OCI-LY1 (cell line): ENCODE measurements around the gene DBNL.

ENCODE experiments used
- H2AFZ ChIP-seq: fragments of 200-600 bp; sonication (generic), shearing (Covaris generic); 2 replicates; pipeline ENCODE4 v1.6.0; 2014; ENCODE audit warnings: antibody characterized with exemption, mild to moderate bottlenecking, low read length
- H3F3A ChIP-seq: fragments of 200-600 bp; sonication (generic), shearing (Covaris generic); 2 replicates; pipeline ENCODE4 v1.6.0; 2014; ENCODE audit warnings: mild to moderate bottlenecking, antibody characterized with exemption, low read length, moderate library complexity; ENCODE audit not compliant: insufficient read depth
- H3K27ac ChIP-seq: fragments of 200-600 bp; sonication (generic); 2 replicates; pipeline ENCODE4 v1.5.1; 2014; ENCODE audit warnings: low read length, mixed run types, mild to moderate bottlenecking, low read depth; ENCODE audit not compliant: poor library complexity, severe bottlenecking
- H3K27me3 ChIP-seq: fragments of 200-600 bp; sonication (generic); 2 replicates; pipeline ENCODE4 v1.6.0; 2014; ENCODE audit warnings: antibody characterized with exemption, mild to moderate bottlenecking, low read length, moderate library complexity; ENCODE audit not compliant: insufficient read depth
- H3K36me3 ChIP-seq: fragments of 200-600 bp; sonication (generic); 2 replicates; pipeline ENCODE4 v1.6.1; 2014; ENCODE audit warnings: mild to moderate bottlenecking, antibody characterized with exemption, low read length, moderate library complexity, mixed read lengths; ENCODE audit not compliant: insufficient read depth
- H3K4me1 ChIP-seq: fragments of 200-600 bp; sonication (generic); 2 replicates; pipeline ENCODE4 v1.5.1; 2014; ENCODE audit warnings: mild to moderate bottlenecking, low read length, moderate library complexity; ENCODE audit not compliant: insufficient read depth, severe bottlenecking
- H3K4me2 ChIP-seq: fragments of 200-600 bp; sonication (generic), shearing (Covaris generic); 2 replicates; pipeline ENCODE4 v1.6.1; 2014; ENCODE audit warnings: low read length
- H3K4me3 ChIP-seq: fragments of 200-600 bp; sonication (generic); 2 replicates; pipeline ENCODE4 v1.5.1; 2014; ENCODE audit warnings: low read length, low read depth, mild to moderate bottlenecking, mixed read lengths; ENCODE audit not compliant: poor library complexity, severe bottlenecking
- H3K79me2 ChIP-seq: fragments of 200-600 bp; shearing (Covaris generic); 2 replicates; pipeline ENCODE4 v1.6.1; 2016; ENCODE audit warnings: mixed run types, low read length, mixed read lengths; ENCODE audit not compliant: insufficient read depth
- H3K9ac ChIP-seq: fragments of 200-600 bp; sonication (generic), shearing (Covaris generic); 2 replicates; pipeline ENCODE4 v1.6.1; 2014; ENCODE audit warnings: mild to moderate bottlenecking, low read length, mixed read lengths
- H3K9me2 ChIP-seq: fragments of 200-600 bp; sonication (generic), shearing (Covaris generic); 2 replicates; pipeline ENCODE4 v1.6.1; 2014; ENCODE audit warnings: low read depth, mild to moderate bottlenecking, low read length, mixed read lengths
- H3K9me3 ChIP-seq: fragments of 200-600 bp; shearing (Covaris generic); 2 replicates; pipeline ENCODE4 v1.6.1; 2014; ENCODE audit warnings: low read length, mixed read lengths
- H4K20me1 ChIP-seq: fragments of 200-600 bp; sonication (generic), shearing (Covaris generic); 2 replicates; pipeline ENCODE4 v1.6.0; 2016; ENCODE audit warnings: mild to moderate bottlenecking, low read length; ENCODE audit not compliant: insufficient read depth
- EZH2 ChIP-seq: fragments of 200-600 bp; sonication (generic), shearing (Covaris generic); IDR thresholded peaks from 2 replicates; pipeline ENCODE4 v1.8.0; 2017; ENCODE audit warnings: borderline replicate concordance, mixed run types, mild to moderate bottlenecking, antibody characterized with exemption, low read length, moderate library complexity, mixed read lengths
- TF ChIP-seq, protein P1 (sequence below): fragments of 200-600 bp; sonication (generic), shearing (Covaris generic); IDR thresholded peaks from 2 replicates; pipeline ENCODE4 v1.5.1; 2017; ENCODE audit warnings: mild to moderate bottlenecking, antibody characterized with exemption, low read length, moderate library complexity, mixed read lengths

Gene DBNL

DNA sequence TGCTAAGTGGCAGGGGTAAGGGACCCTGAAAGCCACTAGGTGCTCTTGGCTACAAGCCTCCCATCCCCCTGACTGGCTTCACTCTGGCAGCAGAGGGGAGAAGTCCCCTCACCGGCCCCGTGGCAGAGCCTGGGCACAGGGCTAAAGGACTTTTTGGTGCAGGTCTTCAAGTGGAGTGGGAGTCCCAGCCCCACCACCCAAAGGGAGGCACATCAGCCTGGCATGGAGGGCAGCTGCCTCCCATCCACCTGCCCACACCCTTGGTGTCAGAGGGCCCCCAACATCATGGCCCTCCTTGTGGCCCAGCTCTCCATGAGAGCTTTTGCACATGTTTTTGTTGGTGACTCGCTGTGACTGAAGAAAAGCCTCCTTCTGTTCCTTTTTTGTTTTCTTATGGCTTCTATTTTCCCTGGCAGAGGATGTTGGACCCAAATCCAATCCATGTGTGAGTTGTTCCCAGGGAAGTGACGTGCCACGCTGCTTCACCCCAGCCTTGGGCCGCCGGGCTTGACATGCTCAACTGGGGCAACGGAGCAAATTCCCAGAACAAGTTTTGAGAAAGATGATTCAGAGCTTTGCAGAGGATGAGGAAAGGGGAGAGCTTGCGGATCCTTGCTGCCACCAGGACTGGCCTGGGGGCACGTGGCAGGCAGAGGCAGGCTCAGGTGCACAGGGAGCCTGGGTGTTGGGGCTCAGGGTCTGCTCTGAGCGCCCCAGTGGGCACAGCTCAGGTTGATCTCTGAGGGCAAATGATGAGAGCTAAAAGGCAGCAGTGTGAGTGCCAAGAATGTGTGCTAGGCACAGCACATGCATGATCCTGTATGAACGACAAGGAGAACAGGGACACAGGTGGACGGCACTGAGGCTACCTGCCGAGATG lies 57.7 kb downstream of the DBNL start:
- Histone ChIP-seq H3K4me2 (peak overlapping the region; percentile 34; the same call in 1 of the 2 replicates), H3K4me1 (peaks cover 65% of the 10 kb centered on the region)

GRCh38 chr7:44102846-44103565 lies 58.5 kb downstream of the DBNL start:
- Histone ChIP-seq H3K27ac (peak overlapping the region; percentile 96), H3K4me1 (peaks cover 57% of the 10 kb centered on the region), H3K4me3 (no peak overlapping the region), H3K36me3 (no peaks in the 10 kb centered on the region), H4K20me1 (no peaks in the 10 kb centered on the region), H3K4me2 (no peak overlapping the region), H2AFZ (no peak overlapping the region), H3K9ac (no peak overlapping the region), H3K27me3 (peaks cover 10% of the 10 kb centered on the region), H3K9me2 (no peaks in the 10 kb centered on the region), H3K9me3 (no peaks in the 10 kb centered on the region), H3K79me2 (no peaks in the 10 kb centered on the region), H3F3A (peaks cover 7% of the 10 kb centered on the region; the same call in 1 of the 2 replicates)
- TF ChIP-seq EZH2, result no peak
- TF ChIP-seq, protein P1, sequence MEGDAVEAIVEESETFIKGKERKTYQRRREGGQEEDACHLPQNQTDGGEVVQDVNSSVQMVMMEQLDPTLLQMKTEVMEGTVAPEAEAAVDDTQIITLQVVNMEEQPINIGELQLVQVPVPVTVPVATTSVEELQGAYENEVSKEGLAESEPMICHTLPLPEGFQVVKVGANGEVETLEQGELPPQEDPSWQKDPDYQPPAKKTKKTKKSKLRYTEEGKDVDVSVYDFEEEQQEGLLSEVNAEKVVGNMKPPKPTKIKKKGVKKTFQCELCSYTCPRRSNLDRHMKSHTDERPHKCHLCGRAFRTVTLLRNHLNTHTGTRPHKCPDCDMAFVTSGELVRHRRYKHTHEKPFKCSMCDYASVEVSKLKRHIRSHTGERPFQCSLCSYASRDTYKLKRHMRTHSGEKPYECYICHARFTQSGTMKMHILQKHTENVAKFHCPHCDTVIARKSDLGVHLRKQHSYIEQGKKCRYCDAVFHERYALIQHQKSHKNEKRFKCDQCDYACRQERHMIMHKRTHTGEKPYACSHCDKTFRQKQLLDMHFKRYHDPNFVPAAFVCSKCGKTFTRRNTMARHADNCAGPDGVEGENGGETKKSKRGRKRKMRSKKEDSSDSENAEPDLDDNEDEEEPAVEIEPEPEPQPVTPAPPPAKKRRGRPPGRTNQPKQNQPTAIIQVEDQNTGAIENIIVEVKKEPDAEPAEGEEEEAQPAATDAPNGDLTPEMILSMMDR, result no peak

More for the DNA sequence above, 57.7 kb downstream of the DBNL start:
- Histone ChIP-seq H3K27ac (peak overlapping the region; percentile 96), H3K9me2 (no peaks in the 10 kb centered on the region), H3K4me3 (no peak overlapping the region), H3K27me3 (peaks cover 10% of the 10 kb centered on the region), H3K9ac (no peak overlapping the region), H3K36me3 (no peaks in the 10 kb centered on the region), H3K9me3 (no peaks in the 10 kb centered on the region), H3F3A (peaks cover 7% of the 10 kb centered on the region; the same call in 1 of the 2 replicates), H2AFZ (no peak overlapping the region), H3K79me2 (no peaks in the 10 kb centered on the region), H4K20me1 (no peaks in the 10 kb centered on the region)
- no peak for TF ChIP-seq EZH2
- TF ChIP-seq, protein P1, result no peak

DNA sequence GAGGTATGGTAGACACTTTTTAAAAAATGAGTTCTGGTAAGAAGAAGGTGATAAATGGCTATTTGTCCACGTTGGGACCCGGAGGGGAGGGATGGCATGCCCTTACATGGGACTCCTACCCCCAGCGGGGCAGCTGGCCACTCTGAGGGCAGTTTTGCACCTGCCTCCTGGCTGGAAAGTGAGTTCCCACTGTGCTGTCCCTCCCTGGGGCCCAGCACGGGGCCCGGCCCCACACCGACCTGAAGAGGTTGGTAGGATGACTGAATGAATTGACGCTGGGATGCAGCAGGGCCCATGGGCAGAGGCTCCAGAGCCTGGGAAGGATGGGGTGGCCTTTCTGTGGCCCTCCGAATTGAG lies 59.0 kb downstream of the DBNL start:
- Histone ChIP-seq H3K4me2 (no peak overlapping the region), H4K20me1 (no peaks in the 10 kb centered on the region)

More for the DNA sequence above, 59.0 kb downstream of the DBNL start:
- Histone ChIP-seq H3K27me3 (peaks cover 10% of the 10 kb centered on the region), H3K36me3 (no peaks in the 10 kb centered on the region), H2AFZ (no peak overlapping the region), H3K79me2 (no peaks in the 10 kb centered on the region), H3K9me2 (no peaks in the 10 kb centered on the region), H3K9me3 (no peaks in the 10 kb centered on the region), H3K27ac (no peak overlapping the region), H3F3A (peaks cover 7% of the 10 kb centered on the region; the same call in 1 of the 2 replicates), H3K4me1 (peaks cover 52% of the 10 kb centered on the region), H3K4me3 (no peak overlapping the region), H3K9ac (no peak overlapping the region)
- TF ChIP-seq EZH2, result no peak
- TF ChIP-seq, protein P1, result no peak
